ENCODE results near the gene ADAMTS9. TPM values are rescaled to one million over a fixed set of nuclear protein-coding genes. Genes with fewer than 3 reads are reported as not detected.

The ADAMTS9 gene
- total and polyA plus RNA-seq, 2 experiments from 2014 or later = 0.31 to 0.81 TPM

GRCh38 chr3:64599651-64600050 lies 88.1 kb downstream of the ADAMTS9 start (continued):
- no peak for TF ChIP-seq ETS1 (IDR thresholded peaks at IDR 0.05)
- TF ChIP-seq EZH2phosphoT487 (IDR thresholded peaks at IDR 0.05; ENCODE audit: unreplicated experiment) = no peak
- TF ChIP-seq JUNB (IDR thresholded peaks at IDR 0.05; ENCODE audit: unreplicated experiment) = no peak
- no peak for TF ChIP-seq CREB1 (CRISPR knock-in tag; IDR thresholded peaks at IDR 0.05; ENCODE audit: low read depth)
- no peak for TF ChIP-seq ZNF331 (CRISPR knock-in tag; IDR thresholded peaks at IDR 0.05; ENCODE audit: low read depth)
- TF ChIP-seq STAT1 (IDR thresholded peaks at IDR 0.05; ENCODE audit: unreplicated experiment) = no peak
- no peak for TF ChIP-seq EZH2 (IDR thresholded peaks at IDR 0.05; ENCODE audit: low read depth, unreplicated experiment)

- no peaks in the 10 kb centered on the region for H3K27me3 Mint-ChIP-seq (ENCODE audit: insufficient read depth, low read depth, poor library complexity)
- no peak overlapping the region for H3K4me2 ChIP-seq
- H3K9me3 Mint-ChIP-seq = no peaks in the 10 kb centered on the region
- ATAC-seq (no peak), DNase-seq (ENCODE audit: low spot score) (no peak)
- H3K9me2 ChIP-seq (ENCODE audit: insufficient read depth) = no peaks in the 10 kb centered on the region
- no peak overlapping the region for H3K27ac ChIP-seq (ENCODE audit: low read depth)
- no peaks in the 10 kb centered on the region for H3K4me1 ChIP-seq (ENCODE audit: insufficient read depth)
- no peaks in the 10 kb centered on the region for H3K27me3 ChIP-seq (ENCODE audit: insufficient read depth)
- no peak overlapping the region for H3K27ac Mint-ChIP-seq
- no peak overlapping the region for H2AFZ ChIP-seq
- no peak overlapping the region for H3K4me3 ChIP-seq
- no peaks in the 10 kb centered on the region for H3F3A ChIP-seq (replicated peaks; ENCODE audit: low read depth)
- no peak overlapping the region for H3K4me3 Mint-ChIP-seq
- no peaks in the 10 kb centered on the region for H3K36me3 ChIP-seq (ENCODE audit: insufficient read depth)
- H3K36me3 Mint-ChIP-seq (ENCODE audit: low read depth) = no peaks in the 10 kb centered on the region
- H4K20me1 ChIP-seq (replicated peaks; ENCODE audit: insufficient read depth) = no peaks in the 10 kb centered on the region
- H3K4me1 Mint-ChIP-seq = no peaks in the 10 kb centered on the region
- H3K79me2 ChIP-seq (replicated peaks; ENCODE audit: insufficient read depth) = no peaks in the 10 kb centered on the region
- no peak for TF ChIP-seq ZNF114 (CRISPR knock-in tag; IDR thresholded peaks at IDR 0.05)
- TF ChIP-seq ETS1 (IDR thresholded peaks at IDR 0.05) = no peak
- TF ChIP-seq POLR2AphosphoS5 (IDR thresholded peaks at IDR 0.05; ENCODE audit: low read depth) = no peak
- no peak for TF ChIP-seq EZH2 (IDR thresholded peaks at IDR 0.05; ENCODE audit: low read depth, unreplicated experiment)
- no peak for TF ChIP-seq REST (IDR thresholded peaks at IDR 0.05; ENCODE audit: unreplicated experiment)
- TF ChIP-seq STAT1 (IDR thresholded peaks at IDR 0.05; ENCODE audit: unreplicated experiment) = no peak
- no peak for TF ChIP-seq JUNB (IDR thresholded peaks at IDR 0.05; ENCODE audit: unreplicated experiment)
- no peak for TF ChIP-seq ZNF331 (CRISPR knock-in tag; IDR thresholded peaks at IDR 0.05; ENCODE audit: low read depth)
- TF ChIP-seq ZNF462 (CRISPR knock-in tag; IDR thresholded peaks at IDR 0.05) = no peak
- no peak for TF ChIP-seq EZH2phosphoT487 (IDR thresholded peaks at IDR 0.05; ENCODE audit: unreplicated experiment)
These were observed 92.5 kb downstream of the ADAMTS9 start for GRCh38 chr3:64595253-64595694.
